HepG2 (cell line): Measurements from ENCODE around the gene CHN1.

Experiments used
- ARNT ChIP-seq: fragments of 450-650 bp; IDR thresholded peaks from 2 replicates; pipeline ENCODE4 v1.6.1; 2017
- ETS1 ChIP-seq: sonication (generic); formaldehyde crosslinking; IDR thresholded peaks from 2 replicates; pipeline ENCODE4 v1.4.0; 2020; ENCODE audit warnings: missing genetic modification reagents
- MAX ChIP-seq: IDR thresholded peaks from 2 replicates; pipeline ENCODE4 v1.6.1; 2012; ENCODE audit warnings: inconsistent platforms
- PHF8 ChIP-seq: sonication (generic); formaldehyde crosslinking; IDR thresholded peaks from 2 replicates; pipeline ENCODE4 v1.5.0; 2020; ENCODE audit warnings: missing genetic modification reagents
- PRDM15 ChIP-seq: sonication (generic); formaldehyde crosslinking; IDR thresholded peaks from 2 replicates; pipeline ENCODE4 v1.4.0; 2020; ENCODE audit warnings: missing genetic modification reagents
- UBTF ChIP-seq: sonication (generic); formaldehyde crosslinking; IDR thresholded peaks from 2 replicates; pipeline ENCODE4 v1.4.0; 2020; ENCODE audit warnings: mild to moderate bottlenecking, missing genetic modification reagents
- ZNF224 ChIP-seq: sonication (generic); formaldehyde crosslinking; IDR thresholded peaks from 2 replicates; pipeline ENCODE4 v1.5.0; 2020; ENCODE audit warnings: mild to moderate bottlenecking, missing genetic modification reagents
- TF ChIP-seq, protein P1 (sequence below): sonication (generic); formaldehyde crosslinking; IDR thresholded peaks from 2 replicates; pipeline ENCODE4 v1.5.0; 2020; ENCODE audit warnings: mild to moderate bottlenecking, missing genetic modification reagents, moderate library complexity
- TF ChIP-seq, protein P2 (sequence below): IDR thresholded peaks from 2 replicates; pipeline ENCODE4 v1.6.1; 2016; ENCODE audit warnings: low read depth, borderline replicate concordance

GRCh38 chr2:174918886-174919526 is 86.2 kb downstream of the CHN1 start:
- TF ChIP-seq UBTF (no peak), PHF8 (CRISPR knock-in tag) (no peak), MAX (no peak), PRDM15 (CRISPR knock-in tag) (no peak), ARNT (no peak), ETS1 (CRISPR knock-in tag) (no peak), ZNF224 (CRISPR knock-in tag) (no peak)
- TF ChIP-seq, protein P1, sequence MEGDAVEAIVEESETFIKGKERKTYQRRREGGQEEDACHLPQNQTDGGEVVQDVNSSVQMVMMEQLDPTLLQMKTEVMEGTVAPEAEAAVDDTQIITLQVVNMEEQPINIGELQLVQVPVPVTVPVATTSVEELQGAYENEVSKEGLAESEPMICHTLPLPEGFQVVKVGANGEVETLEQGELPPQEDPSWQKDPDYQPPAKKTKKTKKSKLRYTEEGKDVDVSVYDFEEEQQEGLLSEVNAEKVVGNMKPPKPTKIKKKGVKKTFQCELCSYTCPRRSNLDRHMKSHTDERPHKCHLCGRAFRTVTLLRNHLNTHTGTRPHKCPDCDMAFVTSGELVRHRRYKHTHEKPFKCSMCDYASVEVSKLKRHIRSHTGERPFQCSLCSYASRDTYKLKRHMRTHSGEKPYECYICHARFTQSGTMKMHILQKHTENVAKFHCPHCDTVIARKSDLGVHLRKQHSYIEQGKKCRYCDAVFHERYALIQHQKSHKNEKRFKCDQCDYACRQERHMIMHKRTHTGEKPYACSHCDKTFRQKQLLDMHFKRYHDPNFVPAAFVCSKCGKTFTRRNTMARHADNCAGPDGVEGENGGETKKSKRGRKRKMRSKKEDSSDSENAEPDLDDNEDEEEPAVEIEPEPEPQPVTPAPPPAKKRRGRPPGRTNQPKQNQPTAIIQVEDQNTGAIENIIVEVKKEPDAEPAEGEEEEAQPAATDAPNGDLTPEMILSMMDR (CRISPR knock-in tag) = no peak
- TF ChIP-seq, protein P2, sequence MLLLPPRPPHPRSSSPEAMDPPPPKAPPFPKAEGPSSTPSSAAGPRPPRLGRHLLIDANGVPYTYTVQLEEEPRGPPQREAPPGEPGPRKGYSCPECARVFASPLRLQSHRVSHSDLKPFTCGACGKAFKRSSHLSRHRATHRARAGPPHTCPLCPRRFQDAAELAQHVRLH = no peak
